Activated T-cell treated with anti-CD3 and anti-CD28 coated beads, Interleukin-2, amount 50 U/mL, for 24 hours (primary cell): ENCODE results near the gene MAEA.
A peak's percentile ranks its signal among the peaks of the same experiment; 100 is the strongest.

Experiments used
- DNase-seq: peaks from one replicate; pipeline ENCODE4 v3.0.0-alpha.2; 2020
- H3K27ac Mint-ChIP-seq: 2 replicates; pipeline ENCODE4 v1.8.0; 2020; ENCODE audit warnings: mild to moderate bottlenecking, mixed read lengths
- H3K27me3 Mint-ChIP-seq: 2 replicates; pipeline ENCODE4 v1.8.0; 2020; ENCODE audit warnings: mixed read lengths
- H3K36me3 Mint-ChIP-seq: 2 replicates; pipeline ENCODE4 v1.8.0; 2020; ENCODE audit warnings: low read depth, mixed read lengths
- H3K4me1 Mint-ChIP-seq: 2 replicates; pipeline ENCODE4 v1.8.0; 2020; ENCODE audit warnings: low read depth, mixed read lengths
- H3K4me3 Mint-ChIP-seq: 2 replicates; pipeline ENCODE4 v1.8.0; 2020; ENCODE audit warnings: mild to moderate bottlenecking, moderate library complexity, mixed read lengths
- H3K9me3 Mint-ChIP-seq: 2 replicates; pipeline ENCODE4 v1.8.0; 2020; ENCODE audit warnings: mixed read lengths

MAEA gene

GRCh38 chr4:1310796-1311631 lies 21.3 kb downstream of the MAEA start:
- H3K27ac Mint-ChIP-seq, result peak overlapping the region; percentile 72
- H3K4me3 Mint-ChIP-seq, result peak overlapping the region; percentile 60
- H3K9me3 Mint-ChIP-seq, result no peaks in the 10 kb centered on the region
- H3K4me1 Mint-ChIP-seq, result peaks cover 66% of the 10 kb centered on the region
- H3K36me3 Mint-ChIP-seq, result peaks cover 63% of the 10 kb centered on the region
- no peaks in the 10 kb centered on the region for H3K27me3 Mint-ChIP-seq
- DNase-seq, result no peak

- Mint-ChIP-seq H3K4me3 (no peak overlapping the region), H3K36me3 (peaks cover 69% of the 10 kb centered on the region), H3K27me3 (no peaks in the 10 kb centered on the region), H3K27ac (peak overlapping the region; percentile 27), H3K4me1 (peaks cover 50% of the 10 kb centered on the region), H3K9me3 (no peaks in the 10 kb centered on the region)
- DNase-seq, result no peak
These were observed 23.3 kb downstream of the MAEA start for GRCh38 chr4:1312821-1313640.

GRCh38 chr4:1315306-1315705 lies 25.6 kb downstream of the MAEA start:
- H3K27me3 Mint-ChIP-seq, result no peaks in the 10 kb centered on the region
- peaks cover 27% of the 10 kb centered on the region for H3K4me1 Mint-ChIP-seq
- H3K4me3 Mint-ChIP-seq, result no peak overlapping the region
- DNase-seq, result no peak
- no peak overlapping the region for H3K27ac Mint-ChIP-seq
- peaks cover 81% of the 10 kb centered on the region for H3K36me3 Mint-ChIP-seq
- H3K9me3 Mint-ChIP-seq, result no peaks in the 10 kb centered on the region

GRCh38 chr4:1315836-1316536 lies 26.3 kb downstream of the MAEA start:
- Mint-ChIP-seq H3K9me3 (no peaks in the 10 kb centered on the region), H3K4me3 (peak overlapping the region; percentile 15), H3K27ac (peak overlapping the region; percentile 87), H3K4me1 (peaks cover 21% of the 10 kb centered on the region), H3K27me3 (no peaks in the 10 kb centered on the region), H3K36me3 (peaks cover 88% of the 10 kb centered on the region)
- DNase-seq, result no peak

GRCh38 chr4:1316537-1317168 lies 27.0 kb downstream of the MAEA start:
- no peaks in the 10 kb centered on the region for H3K9me3 Mint-ChIP-seq
- H3K27ac Mint-ChIP-seq, result no peak overlapping the region
- peaks cover 93% of the 10 kb centered on the region for H3K36me3 Mint-ChIP-seq
- H3K27me3 Mint-ChIP-seq, result no peaks in the 10 kb centered on the region
- no peak overlapping the region for H3K4me3 Mint-ChIP-seq
- peaks cover 14% of the 10 kb centered on the region for H3K4me1 Mint-ChIP-seq
- no peak for DNase-seq

GRCh38 chr4:1317177-1318045 lies 27.7 kb downstream of the MAEA start:
- Mint-ChIP-seq H3K27ac (no peak overlapping the region), H3K9me3 (no peaks in the 10 kb centered on the region), H3K27me3 (no peaks in the 10 kb centered on the region), H3K4me1 (peaks cover 10% of the 10 kb centered on the region), H3K4me3 (no peak overlapping the region), H3K36me3 (peaks cover 93% of the 10 kb centered on the region)
- no peak for DNase-seq

- Mint-ChIP-seq H3K4me1 (peaks cover 10% of the 10 kb centered on the region), H3K36me3 (peaks cover 90% of the 10 kb centered on the region), H3K4me3 (no peak overlapping the region), H3K27ac (no peak overlapping the region), H3K9me3 (no peaks in the 10 kb centered on the region), H3K27me3 (no peaks in the 10 kb centered on the region)
- no peak for DNase-seq
These were observed 28.3 kb downstream of the MAEA start for GRCh38 chr4:1318046-1318375.

- peaks cover 84% of the 10 kb centered on the region for H3K36me3 Mint-ChIP-seq
- H3K27ac Mint-ChIP-seq, result no peak overlapping the region
- no peak for DNase-seq
- H3K4me1 Mint-ChIP-seq, result peaks cover 10% of the 10 kb centered on the region
- H3K9me3 Mint-ChIP-seq, result no peaks in the 10 kb centered on the region
- no peaks in the 10 kb centered on the region for H3K27me3 Mint-ChIP-seq
- no peak overlapping the region for H3K4me3 Mint-ChIP-seq
These were observed 29.0 kb downstream of the MAEA start for GRCh38 chr4:1318488-1319213.

GRCh38 chr4:1321486-1321885 lies 31.8 kb downstream of the MAEA start:
- no peak for DNase-seq
- Mint-ChIP-seq H3K9me3 (no peaks in the 10 kb centered on the region), H3K27me3 (no peaks in the 10 kb centered on the region), H3K4me3 (no peak overlapping the region), H3K36me3 (peaks cover 66% of the 10 kb centered on the region), H3K27ac (no peak overlapping the region), H3K4me1 (no peaks in the 10 kb centered on the region)

- Mint-ChIP-seq H3K9me3 (no peaks in the 10 kb centered on the region), H3K27ac (no peak overlapping the region), H3K4me3 (no peak overlapping the region), H3K36me3 (peaks cover 69% of the 10 kb centered on the region), H3K27me3 (no peaks in the 10 kb centered on the region), H3K4me1 (no peaks in the 10 kb centered on the region)
- DNase-seq, result no peak
These were observed 32.4 kb downstream of the MAEA start for GRCh38 chr4:1321946-1322650.

GRCh38 chr4:1323280-1323634 lies 33.6 kb downstream of the MAEA start:
- peaks cover 68% of the 10 kb centered on the region for H3K36me3 Mint-ChIP-seq
- peaks cover 2% of the 10 kb centered on the region for H3K4me1 Mint-ChIP-seq
- no peaks in the 10 kb centered on the region for H3K9me3 Mint-ChIP-seq
- DNase-seq, result no peak
- H3K27me3 Mint-ChIP-seq, result no peaks in the 10 kb centered on the region
- no peak overlapping the region for H3K4me3 Mint-ChIP-seq
- no peak overlapping the region for H3K27ac Mint-ChIP-seq

- DNase-seq, result no peak
- no peak overlapping the region for H3K4me3 Mint-ChIP-seq
- H3K4me1 Mint-ChIP-seq, result peaks cover 3% of the 10 kb centered on the region
- H3K27ac Mint-ChIP-seq, result no peak overlapping the region
- no peaks in the 10 kb centered on the region for H3K27me3 Mint-ChIP-seq
- H3K9me3 Mint-ChIP-seq, result no peaks in the 10 kb centered on the region
- H3K36me3 Mint-ChIP-seq, result peaks cover 68% of the 10 kb centered on the region
These were observed 34.1 kb downstream of the MAEA start for GRCh38 chr4:1323635-1324442.
